ENCODE measurements around the gene CADPS. TPM values are rescaled to one million over a fixed set of nuclear protein-coding genes. Genes with fewer than 3 reads are reported as not detected.

CADPS gene
- total and polyA plus RNA-seq, 4 donors, result 0.13 to 0.99 (median 0.75) TPM; not detected in 1

- Histone ChIP-seq H3K27ac (ENCODE audit: low read depth in 1 of 2, low read length in 2 of 2) (no peak overlapping the region), H3K36me3 (ENCODE audit: control insufficient read depth in 1 of 2, insufficient read depth in 2 of 2, low read length in 1 of 2) (no peaks in the 10 kb centered on the region), H3K27me3 (ENCODE audit: control insufficient read depth in 1 of 2, insufficient read depth in 2 of 2, low read length in 1 of 2) (peaks cover 0 to 2% of the 10 kb centered on the region in 2 donors), H3K4me3 (ENCODE audit: low read length in 2 of 2) (no peak overlapping the region), H3K9me3 (ENCODE audit: control insufficient read depth, low read length) (peaks cover 1% of the 10 kb centered on the region), H3K4me1 (ENCODE audit: control insufficient read depth in 1 of 2, insufficient read depth in 2 of 2, low read length in 2 of 2) (no peaks in the 10 kb centered on the region)
- intact Hi-C loops (cut with DNase I), result no loop called here
- no peak for ATAC-seq (ENCODE audit: low FRiP score)
- no peak for DNase-seq
- WGBS, 2 donors, result 90 to 92% methylated on average over 9 of the region's 9 CpGs
Observed at GRCh38 chr3:62532796-62533195, 342.4 kb downstream of the CADPS start.

GRCh38 chr3:62531981-62532380 lies 343.2 kb downstream of the CADPS start:
- Histone ChIP-seq H3K9me3 (ENCODE audit: control insufficient read depth, low read length) (peaks cover 1% of the 10 kb centered on the region), H3K4me3 (ENCODE audit: low read length in 2 of 2) (no peak overlapping the region), H3K27me3 (ENCODE audit: control insufficient read depth in 1 of 2, insufficient read depth in 2 of 2, low read length in 1 of 2) (peaks cover 0 to 2% of the 10 kb centered on the region in 2 donors), H3K36me3 (ENCODE audit: control insufficient read depth in 1 of 2, insufficient read depth in 2 of 2, low read length in 1 of 2) (no peaks in the 10 kb centered on the region), H3K4me1 (ENCODE audit: control insufficient read depth in 1 of 2, insufficient read depth in 2 of 2, low read length in 2 of 2) (no peaks in the 10 kb centered on the region), H3K27ac (ENCODE audit: low read depth in 1 of 2, low read length in 2 of 2) (no peak overlapping the region)
- intact Hi-C loops (cut with DNase I), result no loop called here
- no peak for ATAC-seq (ENCODE audit: low FRiP score)
- no peak for DNase-seq

GRCh38 chr3:62531493-62531892 lies 343.7 kb downstream of the CADPS start:
- intact Hi-C loops (cut with DNase I), result no loop called here
- peaks cover 0 to 2% of the 10 kb centered on the region in 2 donors for H3K27me3 ChIP-seq (ENCODE audit: control insufficient read depth in 1 of 2, insufficient read depth in 2 of 2, low read length in 1 of 2)
- no peak for DNase-seq
- H3K4me1 ChIP-seq (ENCODE audit: control insufficient read depth in 1 of 2, insufficient read depth in 2 of 2, low read length in 2 of 2), result no peaks in the 10 kb centered on the region
- H3K4me3 ChIP-seq (ENCODE audit: low read length in 2 of 2), result no peak overlapping the region
- peaks cover 1% of the 10 kb centered on the region for H3K9me3 ChIP-seq (ENCODE audit: control insufficient read depth, low read length)
- no peak for ATAC-seq (ENCODE audit: low FRiP score)
- no peaks in the 10 kb centered on the region for H3K36me3 ChIP-seq (ENCODE audit: control insufficient read depth in 1 of 2, insufficient read depth in 2 of 2, low read length in 1 of 2)
- H3K27ac ChIP-seq (ENCODE audit: low read depth in 1 of 2, low read length in 2 of 2), result no peak overlapping the region
- WGBS, 2 donors, result 25 to 34% methylated on average over 2 of the region's 2 CpGs

- no peak for ATAC-seq (ENCODE audit: low FRiP score)
- no peak for DNase-seq
- no peak overlapping the region for H3K27ac ChIP-seq (ENCODE audit: low read depth in 1 of 2, low read length in 2 of 2)
- H3K4me3 ChIP-seq (ENCODE audit: low read length in 2 of 2), result no peak overlapping the region
- H3K36me3 ChIP-seq (ENCODE audit: control insufficient read depth in 1 of 2, insufficient read depth in 2 of 2, low read length in 1 of 2), result no peaks in the 10 kb centered on the region
- intact Hi-C loops (cut with DNase I), result no loop called here
- 34 to 40% methylated on average over 4 of the region's 4 CpGs for WGBS, 2 donors
- H3K9me3 ChIP-seq (ENCODE audit: control insufficient read depth, low read length), result peaks cover 1% of the 10 kb centered on the region
- no peaks in the 10 kb centered on the region for H3K4me1 ChIP-seq (ENCODE audit: control insufficient read depth in 1 of 2, insufficient read depth in 2 of 2, low read length in 2 of 2)
- peaks cover 0 to 2% of the 10 kb centered on the region in 2 donors for H3K27me3 ChIP-seq (ENCODE audit: control insufficient read depth in 1 of 2, insufficient read depth in 2 of 2, low read length in 1 of 2)
Observed at GRCh38 chr3:62529230-62529629, 346.0 kb downstream of the CADPS start.

GRCh38 chr3:62527474-62527873 lies 347.7 kb downstream of the CADPS start:
- no peaks in the 10 kb centered on the region for H3K36me3 ChIP-seq (ENCODE audit: control insufficient read depth in 1 of 2, insufficient read depth in 2 of 2, low read length in 1 of 2)
- no peak overlapping the region for H3K27ac ChIP-seq (ENCODE audit: low read depth in 1 of 2, low read length in 2 of 2)
- no peaks in the 10 kb centered on the region for H3K9me3 ChIP-seq (ENCODE audit: control insufficient read depth, low read length)
- H3K4me1 ChIP-seq (ENCODE audit: control insufficient read depth in 1 of 2, insufficient read depth in 2 of 2, low read length in 2 of 2), result no peaks in the 10 kb centered on the region
- peaks cover 0 to 2% of the 10 kb centered on the region in 2 donors for H3K27me3 ChIP-seq (ENCODE audit: control insufficient read depth in 1 of 2, insufficient read depth in 2 of 2, low read length in 1 of 2)
- no peak for ATAC-seq (ENCODE audit: low FRiP score)
- intact Hi-C loops (cut with DNase I), result no loop called here
- 66 to 69% methylated on average over 4 of the region's 4 CpGs for WGBS, 2 donors
- no peak overlapping the region for H3K4me3 ChIP-seq (ENCODE audit: low read length in 2 of 2)
- DNase-seq, result no peak

DNA sequence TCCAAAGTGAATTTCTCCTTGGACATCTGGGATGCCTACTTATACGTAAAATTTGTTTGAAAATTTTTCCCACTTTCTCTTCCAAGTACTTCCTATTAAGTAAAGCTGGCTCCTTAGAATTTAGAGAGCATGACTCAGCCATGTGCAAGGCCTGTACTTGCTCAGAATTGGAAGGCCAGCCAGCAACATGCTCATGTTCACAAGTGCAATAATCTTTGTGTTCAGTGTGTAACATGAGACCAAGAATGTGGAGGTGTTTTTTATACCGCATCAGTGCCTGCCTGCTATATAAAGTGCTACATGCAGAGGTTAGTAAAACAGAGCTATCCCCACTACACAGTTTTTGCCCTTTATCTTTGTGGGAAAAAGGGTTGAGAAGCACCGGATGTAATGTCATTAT lies 349.9 kb downstream of the CADPS start:
- Histone ChIP-seq H3K9me3 (ENCODE audit: control insufficient read depth, low read length) (no peaks in the 10 kb centered on the region), H3K4me3 (ENCODE audit: low read length in 2 of 2) (no peak overlapping the region), H3K27me3 (ENCODE audit: control insufficient read depth in 1 of 2, insufficient read depth in 2 of 2, low read length in 1 of 2) (peaks cover 0 to 2% of the 10 kb centered on the region in 2 donors), H3K27ac (ENCODE audit: low read depth in 1 of 2, low read length in 2 of 2) (no peak overlapping the region), H3K36me3 (ENCODE audit: control insufficient read depth in 1 of 2, insufficient read depth in 2 of 2, low read length in 1 of 2) (no peaks in the 10 kb centered on the region), H3K4me1 (ENCODE audit: control insufficient read depth in 1 of 2, insufficient read depth in 2 of 2, low read length in 2 of 2) (no peaks in the 10 kb centered on the region)
- ATAC-seq (ENCODE audit: low FRiP score), result no peak
- WGBS, 2 donors, result 58 to 61% methylated on average over 3 of the region's 3 CpGs
- DNase-seq, result no peak
- intact Hi-C loops (cut with DNase I), result no loop called here

DNA sequence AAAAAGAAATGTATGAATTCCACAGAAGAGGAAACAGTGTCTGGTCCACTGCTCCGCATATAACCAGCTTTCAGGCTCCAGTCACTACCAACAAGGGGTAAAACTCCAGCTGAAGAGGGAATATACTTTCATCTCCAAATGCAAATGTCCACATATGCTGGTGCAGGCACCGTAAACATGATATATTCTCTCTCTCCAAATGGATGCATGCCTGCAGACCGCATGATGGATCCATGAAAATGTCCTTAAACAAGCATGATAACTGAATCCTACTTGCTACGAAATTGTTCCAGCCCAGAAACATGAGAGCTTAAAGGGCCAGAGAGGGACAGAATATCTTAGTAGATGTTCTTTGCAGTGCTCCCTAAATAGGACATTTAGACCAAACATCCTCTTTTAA lies 351.5 kb downstream of the CADPS start:
- Histone ChIP-seq H3K9me3 (ENCODE audit: control insufficient read depth, low read length) (no peaks in the 10 kb centered on the region), H3K27me3 (ENCODE audit: control insufficient read depth in 1 of 2, insufficient read depth in 2 of 2, low read length in 1 of 2) (peaks cover 0 to 2% of the 10 kb centered on the region in 2 donors), H3K27ac (ENCODE audit: low read depth in 1 of 2, low read length in 2 of 2) (no peak overlapping the region), H3K4me1 (ENCODE audit: control insufficient read depth in 1 of 2, insufficient read depth in 2 of 2, low read length in 2 of 2) (no peaks in the 10 kb centered on the region), H3K36me3 (ENCODE audit: control insufficient read depth in 1 of 2, insufficient read depth in 2 of 2, low read length in 1 of 2) (no peaks in the 10 kb centered on the region), H3K4me3 (ENCODE audit: low read length in 2 of 2) (no peak overlapping the region)
- no peak for ATAC-seq (ENCODE audit: low FRiP score)
- intact Hi-C loops (cut with DNase I), result no loop called here
- 70 to 83% methylated on average over 4 of the region's 4 CpGs for WGBS, 2 donors
- DNase-seq, result no peak

DNA sequence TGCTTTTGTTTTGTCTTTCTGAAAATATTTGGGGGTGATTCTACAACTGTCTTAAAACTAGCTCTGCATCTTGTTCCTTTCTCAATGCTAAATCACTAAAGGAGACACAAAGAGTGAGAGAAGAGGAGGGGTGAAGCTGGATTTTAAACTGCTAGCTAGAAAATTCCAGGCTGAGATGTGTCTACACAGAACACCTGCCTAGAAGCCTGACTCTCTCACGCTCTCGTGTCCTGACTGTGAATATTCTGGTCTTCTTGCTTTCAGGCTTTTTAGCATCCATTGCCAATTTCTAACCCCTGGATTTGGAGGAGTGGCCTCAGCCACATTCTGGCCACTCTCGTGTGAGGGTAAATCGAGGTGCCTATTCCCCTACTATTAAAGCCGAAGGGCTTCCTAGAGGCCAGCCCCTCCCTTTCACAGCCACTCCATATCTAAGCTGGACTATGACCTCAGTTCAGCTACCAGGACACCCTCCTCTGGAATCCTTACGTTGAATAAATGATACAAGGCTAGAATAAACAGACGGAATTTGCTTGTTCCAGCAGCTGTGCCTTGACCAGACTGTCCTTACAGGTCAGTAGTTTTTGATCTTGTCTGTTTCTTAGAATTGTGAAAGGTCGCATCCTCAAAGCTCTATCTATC lies 353.6 kb downstream of the CADPS start:
- intact Hi-C loops (cut with DNase I), result no loop called here
- H3K4me1 ChIP-seq (ENCODE audit: control insufficient read depth in 1 of 2, insufficient read depth in 2 of 2, low read length in 2 of 2), result no peaks in the 10 kb centered on the region
- H3K27me3 ChIP-seq (ENCODE audit: control insufficient read depth in 1 of 2, insufficient read depth in 2 of 2, low read length in 1 of 2), result peaks cover 0 to 2% of the 10 kb centered on the region in 2 donors
- ATAC-seq (ENCODE audit: low FRiP score) (no peak), DNase-seq (no peak)
- H3K36me3 ChIP-seq (ENCODE audit: control insufficient read depth in 1 of 2, insufficient read depth in 2 of 2, low read length in 1 of 2), result no peaks in the 10 kb centered on the region
- H3K27ac ChIP-seq (ENCODE audit: low read depth in 1 of 2, low read length in 2 of 2), result no peak overlapping the region
- H3K4me3 ChIP-seq (ENCODE audit: low read length in 2 of 2), result no peak overlapping the region
- 84 to 85% methylated on average over 8 of the region's 8 CpGs for WGBS, 2 donors
- no peaks in the 10 kb centered on the region for H3K9me3 ChIP-seq (ENCODE audit: control insufficient read depth, low read length)

DNA sequence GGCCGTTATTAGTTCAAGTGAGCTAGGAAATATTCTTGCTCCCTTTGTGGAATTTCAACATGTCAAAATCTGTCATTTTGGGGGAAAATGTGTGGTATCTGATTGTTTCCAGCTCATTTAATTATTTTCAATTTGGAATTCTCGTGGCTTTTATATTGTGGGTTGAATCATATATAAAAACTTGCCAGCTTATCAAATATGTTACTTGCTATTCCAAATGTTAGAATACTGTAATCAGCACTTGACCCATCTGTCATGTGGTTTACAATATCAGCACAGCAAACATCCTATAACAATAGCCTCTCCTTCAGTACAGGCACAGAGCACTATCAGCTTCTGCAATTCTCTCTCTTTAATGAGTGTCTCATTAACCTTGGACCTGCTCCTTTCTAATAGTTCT lies 371.7 kb downstream of the CADPS start:
- Histone ChIP-seq H3K4me1 (ENCODE audit: control insufficient read depth in 1 of 2, insufficient read depth in 2 of 2, low read length in 2 of 2) (no peaks in the 10 kb centered on the region), H3K4me3 (ENCODE audit: low read length in 2 of 2) (no peak overlapping the region), H3K9me3 (ENCODE audit: control insufficient read depth, low read length) (no peaks in the 10 kb centered on the region), H3K27ac (ENCODE audit: low read depth in 1 of 2, low read length in 2 of 2) (no peak overlapping the region), H3K27me3 (ENCODE audit: control insufficient read depth in 1 of 2, insufficient read depth in 2 of 2, low read length in 1 of 2) (no peaks in the 10 kb centered on the region), H3K36me3 (ENCODE audit: control insufficient read depth in 1 of 2, insufficient read depth in 2 of 2, low read length in 1 of 2) (no peaks in the 10 kb centered on the region)
- intact Hi-C loops (cut with DNase I), result no loop called here
- no peak for ATAC-seq (ENCODE audit: low FRiP score)
- WGBS, 2 donors, result 75 to 82% methylated on average over 2 of the region's 2 CpGs
- no peak for DNase-seq

Data from aorta (tissue), 5 donors.